ENCODE measurements around the gene ACAP1. TPM values are rescaled to one million over a fixed set of nuclear protein-coding genes. Genes with fewer than 3 reads are reported as not detected.

Gene ACAP1
- total and polyA plus RNA-seq, 12 donors: 2.4 to 23.4 (median 13.4) TPM

DNA sequence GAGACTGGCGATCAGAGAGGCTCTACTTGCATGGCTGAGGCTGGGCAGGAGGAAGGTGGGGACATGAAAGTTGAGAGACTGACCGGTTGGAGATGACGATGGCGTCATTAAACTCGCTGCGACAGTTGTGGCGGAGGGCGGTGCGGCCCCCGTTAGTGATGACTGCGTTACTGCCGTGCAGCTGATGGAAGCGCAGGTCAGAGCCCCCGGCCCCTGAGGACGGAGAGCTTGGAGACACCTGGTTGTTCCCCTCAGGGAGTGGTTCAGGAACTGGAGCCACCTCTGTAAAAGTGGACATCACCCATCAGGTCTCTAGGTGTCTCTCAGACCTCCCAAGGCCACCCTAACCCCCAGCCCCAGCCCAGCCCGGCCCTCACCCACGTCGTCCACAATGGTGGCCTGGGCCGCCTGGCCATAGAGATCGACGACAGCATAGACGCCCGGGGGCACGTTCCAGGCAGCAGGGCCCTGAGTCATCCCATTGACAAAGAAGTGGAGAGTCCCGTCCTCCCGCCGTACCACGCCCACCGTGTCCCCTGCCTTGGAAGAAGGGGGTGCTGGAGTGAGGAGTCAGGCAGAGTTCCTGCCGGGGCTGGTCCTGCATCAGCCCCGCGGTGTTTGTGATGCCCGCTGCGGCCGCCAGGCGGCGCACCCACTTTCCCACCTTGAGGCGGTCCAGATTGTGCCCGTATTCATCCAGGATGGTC is 12.4 kb upstream of the ACAP1 start:
- no peaks in the 10 kb centered on the region for H3K27me3 ChIP-seq
- H3K9me3 ChIP-seq: no peaks in the 10 kb centered on the region
- intact Hi-C loops (cut with DNase I): no loop called here
- ATAC-seq: peak in 5 of 8 donors; percentile 9 to 46 (median 26)
- TF ChIP-seq, protein P1, sequence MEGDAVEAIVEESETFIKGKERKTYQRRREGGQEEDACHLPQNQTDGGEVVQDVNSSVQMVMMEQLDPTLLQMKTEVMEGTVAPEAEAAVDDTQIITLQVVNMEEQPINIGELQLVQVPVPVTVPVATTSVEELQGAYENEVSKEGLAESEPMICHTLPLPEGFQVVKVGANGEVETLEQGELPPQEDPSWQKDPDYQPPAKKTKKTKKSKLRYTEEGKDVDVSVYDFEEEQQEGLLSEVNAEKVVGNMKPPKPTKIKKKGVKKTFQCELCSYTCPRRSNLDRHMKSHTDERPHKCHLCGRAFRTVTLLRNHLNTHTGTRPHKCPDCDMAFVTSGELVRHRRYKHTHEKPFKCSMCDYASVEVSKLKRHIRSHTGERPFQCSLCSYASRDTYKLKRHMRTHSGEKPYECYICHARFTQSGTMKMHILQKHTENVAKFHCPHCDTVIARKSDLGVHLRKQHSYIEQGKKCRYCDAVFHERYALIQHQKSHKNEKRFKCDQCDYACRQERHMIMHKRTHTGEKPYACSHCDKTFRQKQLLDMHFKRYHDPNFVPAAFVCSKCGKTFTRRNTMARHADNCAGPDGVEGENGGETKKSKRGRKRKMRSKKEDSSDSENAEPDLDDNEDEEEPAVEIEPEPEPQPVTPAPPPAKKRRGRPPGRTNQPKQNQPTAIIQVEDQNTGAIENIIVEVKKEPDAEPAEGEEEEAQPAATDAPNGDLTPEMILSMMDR (IDR thresholded peaks at IDR 0.05): peak; percentile 25 to 90 (median 74)
- peaks cover 0 to 18% (median 13%) of the 10 kb centered on the region in 9 donors for H3K4me1 ChIP-seq
- peak in 1 of 2 donors; percentile 61 for DNase-seq
- no peak overlapping the region for H3K4me3 ChIP-seq
- peaks cover 6 to 78% (median 49%) of the 10 kb centered on the region in 9 donors for H3K36me3 ChIP-seq
- 66 to 68% methylated on average over 39 of the region's 39 CpGs for WGBS, 2 donors
- H3K27ac ChIP-seq: no peak overlapping the region

DNA sequence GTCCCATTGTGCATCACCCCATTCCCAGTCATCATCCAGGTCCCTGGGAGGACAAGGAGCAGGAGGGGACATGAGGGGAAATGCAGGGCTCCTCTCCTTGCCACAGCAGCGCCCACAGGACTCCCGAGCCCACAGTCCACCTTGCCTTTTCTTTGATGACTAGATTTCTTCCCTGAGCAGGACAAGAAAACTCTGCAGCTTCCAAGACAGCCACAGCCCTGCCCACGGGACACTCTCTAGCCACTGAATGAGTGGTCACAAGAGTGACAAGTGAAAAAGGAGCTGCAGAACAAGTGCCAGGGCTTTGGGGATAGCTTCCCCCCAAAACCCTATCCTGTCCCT is 11.9 kb upstream of the ACAP1 start:
- no peak for DNase-seq
- TF ChIP-seq, protein P1 (IDR thresholded peaks at IDR 0.05): no peak
- H3K27me3 ChIP-seq: no peaks in the 10 kb centered on the region
- no peak for ATAC-seq
- peaks cover 6 to 73% (median 44%) of the 10 kb centered on the region in 9 donors for H3K36me3 ChIP-seq
- 83 to 90% methylated on average over 3 of the region's 3 CpGs for WGBS, 2 donors
- intact Hi-C loops (cut with DNase I): no loop called here
- H3K27ac ChIP-seq: no peak overlapping the region
- no peaks in the 10 kb centered on the region for H3K9me3 ChIP-seq
- H3K4me3 ChIP-seq: no peak overlapping the region
- peaks cover 0 to 18% (median 13%) of the 10 kb centered on the region in 9 donors for H3K4me1 ChIP-seq

DNA sequence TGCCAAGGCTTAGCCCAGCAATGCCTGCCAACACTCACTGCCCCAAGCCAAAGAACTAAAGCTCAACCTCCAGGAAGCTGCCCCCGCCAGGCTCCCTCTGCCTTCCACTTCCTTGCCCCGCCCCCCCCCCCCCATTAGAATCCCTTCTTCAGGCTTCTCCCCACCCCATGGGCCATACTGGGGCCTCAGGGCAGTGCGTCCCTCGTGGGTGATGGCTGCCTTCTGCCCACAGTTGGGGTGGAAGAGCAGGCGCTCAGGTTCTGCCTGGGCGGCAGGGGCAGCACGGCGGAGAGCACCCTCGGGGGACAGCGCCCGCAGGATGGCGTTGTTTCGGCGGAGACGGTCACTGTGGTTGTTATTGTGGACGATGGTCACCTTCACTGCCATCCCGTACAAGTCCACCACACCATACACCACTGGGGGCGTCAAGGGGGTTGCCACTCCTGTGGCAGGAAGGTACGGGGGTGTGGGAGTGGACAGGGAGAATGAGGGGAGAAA is 11.2 kb upstream of the ACAP1 start:
- DNase-seq (no peak), ATAC-seq (no peak)
- H3K36me3 ChIP-seq: peaks cover 6 to 67% (median 42%) of the 10 kb centered on the region in 9 donors
- no peaks in the 10 kb centered on the region for H3K27me3 ChIP-seq
- TF ChIP-seq, protein P1 (IDR thresholded peaks at IDR 0.05): no peak
- H3K27ac ChIP-seq: no peak overlapping the region
- no peak overlapping the region for H3K4me3 ChIP-seq
- 93 to 97% methylated on average over 18 to 19 of the region's 19 CpGs for WGBS, 2 donors
- H3K4me1 ChIP-seq: peaks cover 0 to 18% (median 13%) of the 10 kb centered on the region in 9 donors
- intact Hi-C loops (cut with DNase I): no loop called here
- no peaks in the 10 kb centered on the region for H3K9me3 ChIP-seq

DNA sequence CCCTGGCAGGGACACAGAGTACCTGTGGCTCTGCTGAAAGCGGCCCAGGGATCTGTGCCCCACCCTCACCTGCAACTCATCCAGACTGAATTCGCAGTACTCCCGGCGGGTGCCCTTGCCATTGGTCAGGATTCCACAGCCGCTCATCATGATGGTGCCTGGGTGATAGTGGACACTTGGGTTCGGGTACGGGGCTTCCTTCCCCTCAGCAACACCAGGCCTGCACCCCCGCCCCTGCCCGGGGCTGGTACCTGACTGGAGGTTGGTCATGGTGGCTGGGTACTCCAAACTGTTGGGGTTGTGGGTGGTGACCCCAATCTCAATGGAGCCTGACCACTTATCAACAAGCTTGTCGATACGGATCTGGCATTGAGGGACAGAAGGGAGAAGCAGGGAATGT is 10.1 kb upstream of the ACAP1 start:
- no peak overlapping the region for H3K4me3 ChIP-seq
- no peaks in the 10 kb centered on the region for H3K27me3 ChIP-seq
- TF ChIP-seq, protein P1 (IDR thresholded peaks at IDR 0.05): no peak
- ATAC-seq: no peak
- no peak overlapping the region for H3K27ac ChIP-seq
- peaks cover 5 to 56% (median 37%) of the 10 kb centered on the region in 9 donors for H3K36me3 ChIP-seq
- peaks cover 0 to 25% (median 20%) of the 10 kb centered on the region in 9 donors for H3K4me1 ChIP-seq
- intact Hi-C loops (cut with DNase I): no loop called here
- no peaks in the 10 kb centered on the region for H3K9me3 ChIP-seq
- 89 to 93% methylated on average over 11 of the region's 11 CpGs for WGBS, 2 donors
- no peak for DNase-seq

Data from heart right ventricle (tissue), 16 donors.